Measurements from ENCODE around the gene EMX1.
A peak's percentile ranks its signal among the peaks of the same experiment; 100 is the strongest.

Gene EMX1

DNA sequence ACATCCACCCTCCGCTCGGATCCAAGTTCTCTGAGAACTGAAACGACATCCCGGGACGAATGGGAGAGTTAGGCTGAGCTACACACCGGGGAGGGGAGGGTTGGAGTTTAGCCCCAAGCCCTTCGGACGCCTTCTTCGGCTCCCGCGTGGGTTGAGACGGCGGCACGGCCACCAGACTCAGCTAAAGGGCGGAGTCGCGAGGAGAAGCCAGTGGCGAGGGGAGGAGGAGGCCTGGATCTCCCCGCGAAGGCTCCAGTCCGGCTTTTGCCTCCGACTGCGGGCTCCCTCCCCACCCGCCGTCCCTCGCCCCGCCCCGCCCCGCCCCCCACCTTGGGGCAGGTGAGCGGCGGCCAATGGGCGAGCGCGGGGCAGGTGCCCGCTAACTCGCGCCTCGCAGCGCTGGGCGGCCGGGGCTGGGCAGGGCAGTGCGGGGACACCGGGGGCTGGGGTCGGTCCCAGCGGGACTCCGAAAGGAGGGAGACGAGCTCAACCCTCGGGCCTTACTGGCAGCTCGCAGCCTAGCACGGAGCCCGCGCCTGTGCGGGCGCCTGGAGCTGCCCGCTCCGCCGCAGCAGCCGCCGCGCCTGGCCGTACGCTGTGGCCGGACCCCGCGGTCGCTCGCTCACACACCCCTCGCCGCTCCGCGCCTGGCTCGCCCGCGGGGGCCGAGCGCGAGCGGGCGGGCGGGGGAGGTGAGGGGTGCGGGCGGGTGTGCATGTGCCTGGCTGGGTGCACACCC lies at the start of gene EMX1:
TSS of gene EMX1 (plus strand) at position 382 of the 739 bp plus-strand sequence. CDS start at position 716, 334 bp downstream.
- DNase-seq, result peak; percentile 66

GRCh38 chr2:72871060-72871459 lies 46.3 kb upstream of the EMX1 start:
- no peak for DNase-seq

- no peak for DNase-seq
Measured at GRCh38 chr2:72871880-72872279, 45.4 kb upstream of the EMX1 start.

DNA sequence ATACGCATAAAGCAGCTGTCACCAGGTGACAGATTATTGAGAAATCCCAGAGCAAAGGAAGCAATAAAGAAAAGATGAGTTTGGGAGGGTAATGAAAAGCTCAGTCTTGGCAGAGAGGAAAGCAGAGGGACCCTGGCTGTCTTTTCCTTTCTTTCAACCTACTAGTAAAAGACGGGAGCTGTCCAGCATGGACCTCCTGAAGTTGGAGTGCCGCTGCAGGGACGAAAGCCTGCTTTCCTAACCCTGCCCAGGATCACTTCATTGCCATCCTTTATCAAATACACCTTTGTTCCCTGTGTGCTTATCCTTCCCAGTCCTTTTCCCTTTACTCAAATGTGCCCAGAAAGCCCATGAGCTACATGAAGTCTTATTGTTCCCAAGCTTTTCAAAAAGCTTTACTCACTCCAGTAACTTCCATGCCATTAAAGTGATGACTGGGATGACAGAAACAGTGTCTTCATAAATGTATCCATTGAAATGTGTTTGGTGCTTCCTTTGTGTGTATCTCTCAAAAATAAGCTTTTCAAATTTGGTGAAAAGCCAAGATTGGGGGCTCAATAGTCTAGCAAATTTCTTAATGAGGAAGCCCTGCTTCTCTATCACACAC lies 33.9 kb upstream of the EMX1 start:
- no peak for DNase-seq

DNA sequence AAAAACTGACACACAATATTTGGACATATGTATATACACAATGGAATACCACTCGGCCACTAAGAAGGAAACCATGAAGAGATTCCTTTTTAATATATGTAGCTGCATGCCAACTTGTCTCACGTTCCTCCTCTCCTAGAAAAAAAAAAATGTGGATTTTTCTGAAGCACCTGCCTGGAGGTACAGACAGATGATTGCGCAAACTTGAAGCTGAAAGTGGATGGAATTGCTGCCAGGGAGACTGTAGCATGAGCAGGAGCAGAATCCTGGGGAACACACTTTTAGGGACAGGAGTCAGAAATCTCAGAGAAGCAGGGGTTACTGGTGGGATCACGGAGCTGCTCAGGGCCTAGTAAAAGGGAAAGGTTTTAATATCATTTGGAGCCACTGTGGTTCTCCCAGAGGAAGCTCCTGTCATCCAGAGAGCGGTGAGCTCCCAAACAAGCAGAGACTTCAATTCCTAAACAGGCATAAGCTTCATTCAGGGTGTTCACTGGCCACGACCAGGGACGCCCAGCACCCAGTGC lies 30.8 kb upstream of the EMX1 start:
- DNase-seq, result no peak

DNA sequence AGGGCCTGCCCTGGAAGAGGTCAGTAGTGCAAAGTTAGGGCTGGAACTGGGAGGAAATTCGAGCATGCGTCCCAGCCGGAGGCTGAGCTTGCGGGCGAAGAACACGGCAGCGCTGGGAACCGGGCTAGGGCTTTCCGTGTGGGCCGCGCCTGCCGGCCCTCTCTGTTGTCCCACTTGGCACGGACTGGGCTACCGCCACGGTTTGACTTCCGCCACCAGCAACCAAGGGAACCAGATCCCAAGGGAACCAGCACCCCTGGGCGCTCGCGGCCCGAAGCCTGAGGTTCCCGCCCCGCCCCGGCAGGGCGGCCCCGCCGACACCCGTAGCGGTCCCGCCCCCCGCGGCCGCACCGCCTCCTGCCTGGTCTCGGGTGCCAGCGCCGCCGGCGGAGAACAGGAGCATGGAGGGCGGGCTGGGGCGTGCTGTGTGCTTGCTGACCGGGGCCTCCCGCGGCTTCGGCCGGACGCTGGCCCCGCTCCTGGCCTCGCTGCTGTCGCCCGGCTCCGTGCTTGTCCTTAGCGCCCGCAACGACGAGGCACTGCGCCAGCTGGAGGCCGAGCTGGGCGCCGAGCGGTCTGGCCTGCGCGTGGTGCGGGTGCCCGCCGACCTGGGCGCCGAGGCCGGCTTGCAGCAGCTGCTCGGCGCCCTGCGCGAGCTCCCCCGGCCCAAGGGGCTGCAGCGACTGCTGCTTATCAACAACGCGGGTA lies 30.1 kb upstream of the EMX1 start, which contains the start of gene SPR:
TSS of gene SPR (plus strand) at position 377 of the 708 bp plus-strand sequence. CDS start at position 402, 25 bp downstream.
- peak; percentile 25 for DNase-seq

DNA sequence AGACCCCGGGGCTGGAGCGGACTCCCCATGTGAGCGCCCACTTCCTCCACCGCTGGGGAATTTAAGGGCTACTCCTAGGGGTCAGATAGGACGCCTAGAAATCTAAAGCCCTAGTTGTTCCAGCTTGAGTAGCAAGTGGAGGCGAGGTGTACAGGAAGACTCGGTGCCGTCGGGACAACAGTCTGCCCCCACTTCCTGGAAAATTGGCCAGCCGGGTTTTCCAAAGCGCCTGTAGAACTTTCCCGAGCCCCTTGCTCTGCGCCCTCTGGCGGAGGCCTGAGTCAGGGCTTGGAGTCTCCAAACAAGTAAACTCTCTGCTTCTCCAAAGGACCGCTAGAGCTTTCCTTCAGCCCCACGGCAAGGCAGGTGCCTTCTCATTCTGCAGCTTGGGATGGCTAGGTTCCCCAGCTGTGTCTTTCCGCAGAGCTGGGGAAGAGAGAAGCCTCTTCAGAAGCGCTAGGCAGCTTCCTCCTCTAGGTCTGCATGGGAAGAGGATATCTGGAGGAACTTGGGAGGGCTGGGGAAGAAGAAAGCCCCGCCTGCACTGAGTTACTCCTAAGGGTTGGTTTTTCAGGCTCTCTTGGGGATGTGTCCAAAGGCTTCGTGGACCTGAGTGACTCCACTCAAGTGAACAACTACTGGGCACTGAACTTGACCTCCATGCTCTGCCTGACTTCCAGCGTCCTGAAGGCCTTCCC lies 29.4 kb upstream of the EMX1 start:
- peak; percentile 87 for DNase-seq

GRCh38 chr2:72888438-72889202 lies 28.7 kb upstream of the EMX1 start:
- DNase-seq, result no peak

GRCh38 chr2:72889991-72890390 lies 27.3 kb upstream of the EMX1 start:
- no peak for DNase-seq

DNA sequence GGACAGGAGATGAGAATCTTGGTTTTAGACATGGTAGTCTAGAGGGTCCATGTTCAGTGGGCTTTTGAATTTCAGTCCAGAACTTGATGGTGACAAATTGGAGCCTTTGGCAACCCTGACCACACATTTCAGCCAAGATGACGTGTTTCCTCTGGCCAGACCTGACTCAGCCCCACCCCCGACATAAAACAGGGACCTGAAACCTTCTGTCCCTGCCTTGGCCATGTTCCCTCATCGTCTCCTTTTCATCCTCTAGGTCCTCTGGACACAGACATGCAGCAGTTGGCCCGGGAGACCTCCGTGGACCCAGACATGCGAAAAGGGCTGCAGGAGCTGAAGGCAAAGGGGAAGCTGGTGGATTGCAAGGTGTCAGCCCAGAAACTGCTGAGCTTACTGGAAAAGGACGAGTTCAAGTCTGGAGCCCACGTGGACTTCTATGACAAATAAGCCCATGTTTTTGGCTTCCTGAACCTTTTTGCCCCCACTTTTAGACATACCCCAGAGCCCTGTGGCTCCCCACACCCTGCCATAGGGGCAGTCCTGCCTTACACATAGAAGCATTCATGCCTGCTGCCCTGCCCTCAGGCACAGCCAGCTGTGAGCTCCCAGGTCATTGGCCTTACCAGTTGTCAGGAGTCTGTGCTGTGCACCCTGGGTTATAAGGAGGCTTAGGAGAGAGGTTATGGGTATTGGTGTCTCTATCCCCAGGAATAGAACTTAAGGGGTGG lies 26.1 kb upstream of the EMX1 start:
- DNase-seq, result no peak

DNA sequence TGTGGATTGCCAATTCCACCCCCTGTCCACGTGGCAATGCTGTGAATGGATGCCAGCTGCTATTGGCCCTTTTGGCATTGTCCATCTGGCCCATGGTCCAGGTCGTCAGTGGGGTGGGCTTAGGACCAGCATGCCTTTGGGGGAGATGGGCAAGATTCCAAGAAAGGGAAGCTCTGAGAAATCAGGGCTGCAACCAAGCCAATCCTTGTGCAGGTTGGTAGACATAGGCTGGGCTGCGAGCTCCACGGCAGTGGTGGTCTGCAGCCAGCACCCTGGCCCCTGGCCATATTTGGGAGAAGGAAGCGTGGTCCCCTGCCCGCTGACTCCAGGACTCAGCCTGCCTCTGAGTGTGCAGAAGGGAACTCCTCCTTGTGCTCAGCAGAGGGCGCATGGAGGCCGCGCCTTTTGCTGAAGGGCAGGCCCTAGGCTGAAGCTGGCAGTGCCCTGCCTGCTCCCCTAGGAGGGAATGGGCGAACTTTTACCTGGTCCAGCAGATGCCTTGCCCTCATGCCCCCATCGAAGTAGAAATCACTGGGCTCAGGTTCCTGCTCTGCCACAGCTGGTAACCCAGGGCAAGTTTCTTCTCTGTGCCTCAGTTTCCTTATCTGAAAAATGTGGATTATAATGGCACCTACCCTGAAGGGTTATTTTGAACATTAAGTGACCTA lies 24.7 kb upstream of the EMX1 start:
- peak; percentile 75 for DNase-seq

DNA sequence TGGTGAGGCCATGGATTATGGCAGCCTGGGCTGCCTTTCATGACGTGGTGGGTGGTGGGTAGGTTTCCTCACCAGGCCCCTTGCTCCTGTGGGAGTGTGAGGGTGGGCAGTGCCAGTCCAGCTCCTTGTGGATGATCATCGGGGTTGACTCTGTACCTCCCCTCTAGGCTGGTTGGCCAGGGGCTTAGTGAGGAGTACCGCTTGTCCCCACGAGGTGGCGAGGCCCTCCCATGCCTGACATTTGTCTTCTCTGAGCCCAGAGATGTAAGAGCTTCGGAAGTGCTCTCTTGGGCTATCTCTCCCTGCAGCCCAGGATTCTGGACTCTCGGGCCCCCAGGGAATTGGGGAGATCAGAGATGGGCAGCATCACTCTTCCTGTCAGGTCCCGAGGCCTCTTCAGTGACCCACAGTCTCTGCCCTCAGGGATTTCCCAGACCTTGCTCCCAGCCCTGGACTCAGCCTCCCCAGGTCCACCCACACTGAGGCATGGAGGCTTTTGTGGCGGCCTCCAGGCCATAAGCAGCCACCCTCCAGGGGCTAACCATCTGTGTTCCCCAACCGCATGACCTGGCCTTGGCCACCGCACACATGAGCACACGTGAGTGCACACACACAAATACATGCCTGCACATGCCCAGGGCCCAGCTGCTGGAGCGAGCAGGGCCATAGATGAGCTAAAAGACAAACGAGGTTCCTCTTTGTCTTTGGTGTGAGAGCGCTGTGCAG lies 23.6 kb upstream of the EMX1 start:
- peak; percentile 88 for DNase-seq

DNA sequence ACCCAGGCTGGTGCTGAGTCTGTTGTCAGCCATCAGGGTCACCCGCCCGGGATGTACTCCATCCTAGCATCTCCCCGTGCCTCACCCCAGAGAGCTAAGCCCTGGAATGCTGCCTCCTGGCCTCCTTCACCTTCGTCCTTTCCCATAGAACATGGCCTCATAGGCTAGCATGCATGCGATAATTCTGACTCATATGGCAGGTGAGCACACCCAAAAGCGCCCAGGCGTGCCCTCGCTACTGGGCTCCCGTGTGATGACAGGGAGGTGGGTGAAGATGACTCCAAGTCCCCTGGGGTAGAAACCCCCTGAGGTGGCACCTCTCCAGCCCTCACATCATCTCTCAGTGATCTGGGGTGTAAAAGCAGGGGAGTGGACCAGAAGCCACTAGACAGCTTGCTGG lies 22.8 kb upstream of the EMX1 start:
- no peak for DNase-seq

- no peak for DNase-seq
Measured at GRCh38 chr2:72895154-72895553, 22.2 kb upstream of the EMX1 start.

DNA sequence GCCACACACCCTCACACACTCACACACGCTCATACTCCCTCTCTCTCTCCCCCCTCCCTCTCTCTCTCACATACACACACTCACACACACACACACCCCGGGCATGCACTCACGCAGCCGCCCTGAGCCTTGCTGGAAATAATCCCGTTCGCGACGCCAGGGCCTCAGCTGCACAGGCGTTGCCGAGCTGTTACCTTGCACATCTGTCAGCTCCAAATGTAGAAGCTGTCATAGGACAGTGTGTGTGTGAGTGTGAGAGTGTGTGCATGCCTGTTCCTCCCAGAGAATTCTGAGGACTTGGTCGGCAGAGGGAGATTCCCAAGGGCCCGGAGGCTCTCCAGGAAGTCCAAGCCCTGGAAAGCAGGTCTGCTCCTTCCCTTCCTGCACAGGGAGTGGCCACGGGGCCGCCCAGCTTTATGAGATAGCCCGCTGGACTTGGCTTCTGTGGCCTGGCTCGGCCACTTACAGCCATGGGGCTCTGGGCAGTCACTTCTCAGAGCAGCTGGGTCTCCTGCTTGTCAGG lies 21.5 kb upstream of the EMX1 start:
- peak; percentile 80 for DNase-seq

DNA sequence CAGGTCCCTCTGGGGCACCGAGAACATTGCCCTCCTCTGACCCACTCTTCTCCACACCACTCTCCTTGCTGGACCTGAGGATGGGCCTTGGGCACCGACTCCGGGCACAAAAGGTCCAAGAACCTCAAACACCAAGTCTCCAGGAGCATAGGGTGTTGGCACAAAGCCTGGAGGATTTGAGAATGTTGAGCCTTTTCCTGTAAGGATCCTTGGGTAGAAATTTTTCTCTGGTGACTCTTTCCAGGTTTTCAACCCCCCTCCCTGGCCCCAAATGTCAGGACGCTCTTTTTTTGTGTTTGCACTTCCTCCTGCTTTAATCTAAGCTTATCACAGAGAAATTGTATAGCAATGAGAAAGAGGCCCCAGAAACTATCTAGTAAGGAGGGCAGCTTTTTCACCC lies 20.9 kb upstream of the EMX1 start:
- no peak for DNase-seq

- DNase-seq, result no peak
Measured at GRCh38 chr2:72897785-72898584, 19.3 kb upstream of the EMX1 start.

GRCh38 chr2:72898585-72898906 lies 18.8 kb upstream of the EMX1 start:
- DNase-seq, result no peak

DNA sequence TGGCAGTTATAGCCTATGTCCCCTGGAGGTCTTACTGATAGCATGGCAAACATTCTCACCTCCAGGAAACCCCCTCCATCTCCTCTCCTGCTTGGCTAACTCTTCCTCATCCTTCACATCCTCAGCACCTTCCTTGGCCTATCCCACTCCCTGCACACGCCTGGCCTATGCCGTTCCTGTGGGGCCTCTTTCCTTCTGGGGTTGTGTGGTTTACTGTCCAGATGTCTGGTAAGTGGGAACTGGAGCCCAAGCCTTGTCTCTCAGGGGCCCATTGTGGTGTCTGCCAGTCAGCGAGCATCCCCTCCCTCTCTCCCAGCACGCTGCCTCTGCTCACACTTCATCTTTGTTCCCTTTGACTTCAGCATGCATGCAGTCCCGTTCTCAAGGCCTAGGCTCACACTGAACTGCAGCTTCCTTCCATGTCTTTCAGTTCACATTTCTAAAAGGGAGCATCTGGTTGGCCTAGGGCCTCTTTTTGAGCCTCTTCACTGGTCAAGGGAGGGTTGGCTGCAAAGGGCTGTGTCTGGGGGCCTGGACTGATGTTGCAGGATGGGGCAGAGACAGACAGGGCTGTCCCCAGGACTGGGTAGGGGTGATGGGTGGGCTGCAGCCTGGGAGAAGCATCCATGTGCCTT lies 17.0 kb upstream of the EMX1 start:
- DNase-seq, result no peak

All from NCI-H1694 (cell line).